Adrenal gland (tissue), 12 donors: ENCODE results near the gene TSSK3. TPM values are rescaled to one million over a fixed set of nuclear protein-coding genes. Genes with fewer than 3 reads are reported as not detected.
A peak's percentile ranks its signal among the peaks of the same experiment; 100 is the strongest.

Source experiments
- DNase-seq, 7 donors: peaks; one replicate each; pipeline ENCODE4 v3.0.0-alpha.2; 2019 to 2020
- H3K27ac ChIP-seq, 5 donors: fragments of 200-600 bp; sonication (generic) in 4 of 5; 1 replicate in 3 of 5; 2 replicates in 2 of 5; pipeline versions ENCODE4 v1.5.1 to v1.8.0; 2016 to 2020; ENCODE audit warnings: mild to moderate bottlenecking in 1 of 5
- H3K27me3 ChIP-seq: fragments of 200-600 bp; 2 replicates; pipeline ENCODE4 v1.8.0; 2021
- H3K36me3 ChIP-seq, 2 donors: fragments of 200-600 bp; replicated peaks in 1 of 2; 1 replicate in 1 of 2; 2 replicates in 1 of 2; pipeline versions ENCODE4 v1.5.1 to v1.8.0; 2018 to 2022
- H3K4me1 ChIP-seq, 2 donors: fragments of 200-600 bp; replicated peaks in 1 of 2; 1 replicate in 1 of 2; 2 replicates in 1 of 2; pipeline versions ENCODE4 v1.5.1 to v1.8.0; 2018 to 2021
- H3K4me3 ChIP-seq, 4 donors: fragments of 200-600 bp; sonication (generic) in 3 of 4; one replicate each; pipeline ENCODE4 v1.5.1; 2016 to 2018
- H3K9me3 ChIP-seq, 3 donors: fragments of 200-600 bp; sonication (generic) in 1 of 3; replicated peaks in 1 of 3; 1 replicate in 2 of 3; 2 replicates in 1 of 3; pipeline versions ENCODE4 v1.5.1 to v1.8.0; 2016 to 2021
- CTCF ChIP-seq, 6 experiments: fragments of 450-650 bp in 4 of 6; fragments of 200-600 bp in 2 of 6; sonication (generic) in 1 of 6; IDR thresholded peaks; 1 replicate in 5 of 6; 2 replicates in 1 of 6; pipeline versions ENCODE4 v1.5.1 to v1.8.0; 2016 to 2021; ENCODE audit warnings: antibody characterized with exemption in 6 of 6, mild to moderate bottlenecking in 2 of 6, moderate library complexity in 1 of 6
- POLR2A ChIP-seq, 2 donors: fragments of 450-650 bp; IDR thresholded peaks; one replicate each; pipeline ENCODE4 v1.6.1; 2017; ENCODE audit warnings: antibody characterized with exemption in 2 of 2, mild to moderate bottlenecking in 2 of 2, moderate library complexity in 1 of 2
- WGBS, 4 donors: extraction: QIAGEN DNeasy Blood & Tissue Kit in 2 of 4; methylation state at CpG; one replicate each; pipeline versions ENCODE4 v1.1.5 to v1.1.7; 2013 to 2017; 5-methylcytosine and 5-hydroxymethylcytosine counted together
- intact Hi-C, 2 donors: fragments of 100-400 bp; cut with DNase I; formaldehyde crosslinking; loops; one replicate each; pipeline versions ENCODE4 v1.14.1 to v1.15.0; 2022 to 2023
- polyA plus RNA-seq, 3 donors: library from polyadenylated mRNA; stranded (reverse); fragments of 200-250 nt in 2 of 3; fragments of 350-450 nt in 1 of 3; fragmentation: Illumina TruSeq in 1 of 3; extraction: RNeasy Lipid Tissue Mini Kit (QIAGEN cat#74804) in 1 of 3; gene quantifications; one replicate each; pipeline ENCODE4 v1.2.3, GENCODE V29; 2013 to 2014
- total RNA-seq, 9 donors: library from RNA; depleted of rRNA in 4 of 9; stranded (reverse); fragments of >200 nt in 4 of 9; fragments of 120-200 nt in 1 of 9; fragmentation: NEBNext Ultra II Directional in 1 of 9; extraction: Animal tissue kit (Norgen Biotek cat#: 25700) in 1 of 9; gene quantifications; one replicate each; pipeline versions ENCODE4 v1.1.0 to v1.2.4, GENCODE V29; 2013 to 2023
- donor health status: healthy with polysubstance abuse.
- donor health status: Bipolar disorder and iron deficiency.
- donor health status: DM: yes; HTN: yes; CAD: no.
- donor health status: DM: no; HTN: no; CAD: no.
- donor health status: DM: no; HTN: no; CAD: no.
- donor health status: DM: yes; HTN: yes; CAD: no.

The TSSK3 gene
- total and polyA plus RNA-seq, 12 donors: 0.69 to 5.3 (median 1.9) TPM; not detected in 1

GRCh38 chr1:32361674-32362473, 465 bp upstream of the TSSK3 start:
- TF ChIP-seq POLR2A (IDR thresholded peaks at IDR 0.05): peak; percentile 25 to 31
- peak in 5 of 6 experiments; percentile 32 to 44 (median 33) for TF ChIP-seq CTCF (IDR thresholded peaks at IDR 0.05)
- Histone ChIP-seq H3K27ac (peak overlapping the region in 4 of 5 donors; percentile 32 to 88 (median 68)), H3K4me1 (peaks cover 14 to 18% of the 10 kb centered on the region in 2 donors), H3K36me3 (peaks cover 0 to 30% of the 10 kb centered on the region in 2 donors), H3K27me3 (no peaks in the 10 kb centered on the region), H3K9me3 (no peaks in the 10 kb centered on the region), H3K4me3 (peak overlapping the region in 1 of 4 donors; percentile 37)
- intact Hi-C loops: no loop called here
- WGBS, 4 donors: 0 to 4% (median 2%) methylated on average over 16 to 91 of the region's 91 CpGs
- peak; percentile 68 to 80 (median 71) for DNase-seq

- intact Hi-C loops: no loop called here
- WGBS, 4 donors: 91 to 95% (median 93%) methylated on average over 8 to 12 of the region's 12 CpGs
- Histone ChIP-seq H3K27me3 (no peaks in the 10 kb centered on the region), H3K4me1 (peaks cover 14 to 18% of the 10 kb centered on the region in 2 donors), H3K36me3 (peaks cover 0 to 48% of the 10 kb centered on the region in 2 donors), H3K9me3 (no peaks in the 10 kb centered on the region), H3K27ac (no peak overlapping the region), H3K4me3 (no peak overlapping the region)
- TF ChIP-seq POLR2A (IDR thresholded peaks at IDR 0.05) (no peak), CTCF (IDR thresholded peaks at IDR 0.05) (no peak)
- no peak for DNase-seq
These were observed 1.4 kb downstream of the TSSK3 start for GRCh38 chr1:32363713-32364112.

GRCh38 chr1:32364836-32365235, 2.5 kb downstream of the TSSK3 start:
- no peak for DNase-seq
- TF ChIP-seq POLR2A (IDR thresholded peaks at IDR 0.05) (no peak), CTCF (IDR thresholded peaks at IDR 0.05) (no peak)
- no peak overlapping the region for H3K4me3 ChIP-seq
- H3K27ac ChIP-seq: no peak overlapping the region
- no peaks in the 10 kb centered on the region for H3K9me3 ChIP-seq
- intact Hi-C loops: no loop called here
- H3K36me3 ChIP-seq: peaks cover 0 to 58% of the 10 kb centered on the region in 2 donors
- H3K27me3 ChIP-seq: no peaks in the 10 kb centered on the region
- WGBS, 4 donors: 87 to 94% (median 89%) methylated on average over 5 of the region's 5 CpGs
- peaks cover 14 to 18% of the 10 kb centered on the region in 2 donors for H3K4me1 ChIP-seq

GRCh38 chr1:32365445-32365844, 3.1 kb downstream of the TSSK3 start:
- WGBS, 4 donors: 66 to 85% (median 79%) methylated on average over 6 of the region's 6 CpGs
- H3K9me3 ChIP-seq: no peaks in the 10 kb centered on the region
- H3K27ac ChIP-seq: no peak overlapping the region
- H3K4me3 ChIP-seq: no peak overlapping the region
- TF ChIP-seq CTCF (IDR thresholded peaks at IDR 0.05): no peak
- no peak for TF ChIP-seq POLR2A (IDR thresholded peaks at IDR 0.05)
- intact Hi-C loops: no loop called here
- peaks cover 0 to 58% of the 10 kb centered on the region in 2 donors for H3K36me3 ChIP-seq
- H3K27me3 ChIP-seq: no peaks in the 10 kb centered on the region
- H3K4me1 ChIP-seq: peaks cover 14 to 18% of the 10 kb centered on the region in 2 donors
- DNase-seq: no peak
